Mammary epithelial cell (primary cell): ENCODE data around the gene APOL4.

Source experiments
- EZH2 ChIP-seq: IDR thresholded peaks from 2 replicates; pipeline ENCODE4 v1.6.1; 2012; ENCODE audit warnings: low read length, inconsistent platforms, borderline replicate concordance
- TF ChIP-seq, protein P1 (sequence below), 2 donors: IDR thresholded peaks in 1 of 2; conservative IDR thresholded peaks in 1 of 2; 2 replicates each; pipeline ENCODE4 v1.5.1; 2011 to 2012; ENCODE audit warnings: inconsistent platforms in 2 of 2, low read length in 2 of 2, mild to moderate bottlenecking in 2 of 2, control low read depth in 1 of 2, low read depth in 1 of 2; ENCODE audit not compliant: insufficient read depth in 1 of 2; ENCODE audit errors: extremely low read depth in 1 of 2

DNA sequence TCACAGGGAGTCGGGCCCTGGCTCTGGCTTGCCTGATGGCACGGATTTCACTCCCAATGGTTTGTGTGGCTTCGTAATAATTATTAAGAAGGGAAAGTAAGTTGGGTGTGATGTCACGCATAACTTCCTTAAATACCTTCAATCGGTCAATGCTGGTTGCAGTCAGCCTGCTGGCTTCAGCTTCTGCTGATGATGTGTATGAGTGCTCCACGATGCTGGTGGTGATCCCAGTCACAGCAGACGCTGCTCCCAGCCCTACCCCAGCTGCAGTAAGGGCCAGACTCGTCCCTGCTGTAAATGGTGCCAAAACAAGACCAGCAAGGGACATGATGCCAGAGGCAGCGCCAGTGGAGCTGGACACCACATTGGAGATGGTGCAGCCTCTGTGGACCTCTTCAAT lies 60.1 kb downstream of the APOL4 start:
- TF ChIP-seq, protein P1, sequence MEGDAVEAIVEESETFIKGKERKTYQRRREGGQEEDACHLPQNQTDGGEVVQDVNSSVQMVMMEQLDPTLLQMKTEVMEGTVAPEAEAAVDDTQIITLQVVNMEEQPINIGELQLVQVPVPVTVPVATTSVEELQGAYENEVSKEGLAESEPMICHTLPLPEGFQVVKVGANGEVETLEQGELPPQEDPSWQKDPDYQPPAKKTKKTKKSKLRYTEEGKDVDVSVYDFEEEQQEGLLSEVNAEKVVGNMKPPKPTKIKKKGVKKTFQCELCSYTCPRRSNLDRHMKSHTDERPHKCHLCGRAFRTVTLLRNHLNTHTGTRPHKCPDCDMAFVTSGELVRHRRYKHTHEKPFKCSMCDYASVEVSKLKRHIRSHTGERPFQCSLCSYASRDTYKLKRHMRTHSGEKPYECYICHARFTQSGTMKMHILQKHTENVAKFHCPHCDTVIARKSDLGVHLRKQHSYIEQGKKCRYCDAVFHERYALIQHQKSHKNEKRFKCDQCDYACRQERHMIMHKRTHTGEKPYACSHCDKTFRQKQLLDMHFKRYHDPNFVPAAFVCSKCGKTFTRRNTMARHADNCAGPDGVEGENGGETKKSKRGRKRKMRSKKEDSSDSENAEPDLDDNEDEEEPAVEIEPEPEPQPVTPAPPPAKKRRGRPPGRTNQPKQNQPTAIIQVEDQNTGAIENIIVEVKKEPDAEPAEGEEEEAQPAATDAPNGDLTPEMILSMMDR (conservative IDR thresholded peaks at IDR 0.05 in 1 of 2, IDR thresholded peaks at IDR 0.05 in 1 of 2; ENCODE audit: extremely low read depth in 1 of 2, insufficient read depth in 1 of 2, low read depth in 1 of 2, low read length in 2 of 2), result no peak
- no peak for TF ChIP-seq EZH2
